HepG2 (cell line): Measurements from ENCODE around the gene XAF1. TPM values are rescaled to one million over a fixed set of nuclear protein-coding genes. Genes with fewer than 3 reads are reported as not detected.
A peak's percentile ranks its signal among the peaks of the same experiment; 100 is the strongest.

ENCODE experiments used
- JDP2 ChIP-seq: sonication (generic); formaldehyde crosslinking; IDR thresholded peaks from 2 replicates; pipeline ENCODE4 v1.8.1; 2022; ENCODE audit warnings: missing genetic modification reagents, borderline replicate concordance
- SMAD3 ChIP-seq: sonication (generic); formaldehyde crosslinking; IDR thresholded peaks from 2 replicates; pipeline ENCODE4 v1.4.0; 2020; ENCODE audit warnings: missing genetic modification reagents
- SNAPC5 ChIP-seq: sonication (generic); formaldehyde crosslinking; IDR thresholded peaks from 2 replicates; pipeline ENCODE4 v1.8.1; 2023; ENCODE audit warnings: mild to moderate bottlenecking, missing genetic modification reagents, borderline replicate concordance
- TEAD3 ChIP-seq: optimal IDR thresholded peaks from 2 replicates; pipeline ENCODE3; 2016; ENCODE audit warnings: borderline replicate concordance
- ZGPAT ChIP-seq: IDR thresholded peaks from 2 replicates; pipeline ENCODE4 v1.6.1; 2016; ENCODE audit warnings: mild to moderate bottlenecking
- ZNF101 ChIP-seq: sonication (generic); formaldehyde crosslinking; IDR thresholded peaks from 2 replicates; pipeline ENCODE4 v1.4.0; 2020; ENCODE audit warnings: mild to moderate bottlenecking, low read depth, missing genetic modification reagents, borderline replicate concordance
- ZNF280D ChIP-seq: sonication (generic); formaldehyde crosslinking; IDR thresholded peaks from 2 replicates; pipeline ENCODE4 v1.5.1; 2020; ENCODE audit warnings: mild to moderate bottlenecking, missing genetic modification reagents
- ZNF883 ChIP-seq: sonication (generic); formaldehyde crosslinking; IDR thresholded peaks from 2 replicates; pipeline ENCODE4 v1.5.1; 2020; ENCODE audit warnings: mild to moderate bottlenecking, missing genetic modification reagents; ENCODE audit errors: not compliant biosample characterization
- polyA plus RNA-seq, 8 experiments: library from polyadenylated mRNA; depleted of rRNA in 3 of 8; stranded (reverse) in 7 of 8; unstranded in 1 of 8; fragments of >200 nt; fragmentation: Illumina TruSeq in 4 of 8; extraction: Trizol in 4 of 8; gene quantifications; 2 replicates each; pipeline versions ENCODE4 v1.2.1 to v1.2.3, GENCODE V29; 2011 to 2016; ENCODE audit warnings: low read depth in 4 of 8, missing spikeins in 1 of 8, mixed read lengths in 1 of 8; ENCODE audit not compliant: insufficient read depth in 1 of 8
- total RNA-seq, 5 experiments: library from RNA; depleted of rRNA; stranded (reverse); fragments of >200 nt; fragmentation: Illumina TruSeq; extraction: Trizol; gene quantifications; 2 replicates each; pipeline ENCODE4 v1.2.3, GENCODE V29; 2016; ENCODE audit warnings: low read depth in 1 of 5
- TF ChIP-seq, protein P1 (sequence below): sonication (generic); formaldehyde crosslinking; conservative IDR thresholded peaks from 2 replicates; pipeline ENCODE4 v1.8.0; 2022; ENCODE audit warnings: missing genetic modification reagents
- TF ChIP-seq, protein P2 (sequence below): sonication (generic); formaldehyde crosslinking; IDR thresholded peaks from 2 replicates; pipeline ENCODE4 v1.5.0; 2020; ENCODE audit warnings: mild to moderate bottlenecking, missing genetic modification reagents, borderline replicate concordance
- TF ChIP-seq, protein P3 (sequence below): IDR thresholded peaks from 2 replicates; pipeline ENCODE4 v1.6.1; 2016
- TF ChIP-seq, protein P4 (sequence below): sonication (generic); formaldehyde crosslinking; IDR thresholded peaks from 2 replicates; pipeline ENCODE4 v1.5.0; 2020; ENCODE audit warnings: mild to moderate bottlenecking, missing genetic modification reagents

XAF1 gene
- total and polyA plus RNA-seq, 2 of the 13 experiments (the other 11 are each of a cell fraction or from before 2014, with no cell fraction given) = 1.2 to 2.4 TPM

- TF ChIP-seq ZNF280D (CRISPR knock-in tag) = peak; percentile 21; the same call in 1 of the 2 replicates
- TF ChIP-seq, protein P1, sequence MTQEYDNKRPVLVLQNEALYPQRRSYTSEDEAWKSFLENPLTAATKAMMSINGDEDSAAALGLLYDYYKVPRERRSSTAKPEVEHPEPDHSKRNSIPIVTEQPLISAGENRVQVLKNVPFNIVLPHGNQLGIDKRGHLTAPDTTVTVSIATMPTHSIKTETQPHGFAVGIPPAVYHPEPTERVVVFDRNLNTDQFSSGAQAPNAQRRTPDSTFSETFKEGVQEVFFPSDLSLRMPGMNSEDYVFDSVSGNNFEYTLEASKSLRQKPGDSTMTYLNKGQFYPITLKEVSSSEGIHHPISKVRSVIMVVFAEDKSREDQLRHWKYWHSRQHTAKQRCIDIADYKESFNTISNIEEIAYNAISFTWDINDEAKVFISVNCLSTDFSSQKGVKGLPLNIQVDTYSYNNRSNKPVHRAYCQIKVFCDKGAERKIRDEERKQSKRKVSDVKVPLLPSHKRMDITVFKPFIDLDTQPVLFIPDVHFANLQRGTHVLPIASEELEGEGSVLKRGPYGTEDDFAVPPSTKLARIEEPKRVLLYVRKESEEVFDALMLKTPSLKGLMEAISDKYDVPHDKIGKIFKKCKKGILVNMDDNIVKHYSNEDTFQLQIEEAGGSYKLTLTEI = no peak
- TF ChIP-seq TEAD3 (CRISPR knock-in tag) = peak; percentile 47
- TF ChIP-seq SMAD3 (CRISPR knock-in tag) = 0 out of 2 replicates have a peak, but pooled peaks have one; percentile 38
- TF ChIP-seq JDP2 (CRISPR knock-in tag) = no peak
- TF ChIP-seq, protein P2, sequence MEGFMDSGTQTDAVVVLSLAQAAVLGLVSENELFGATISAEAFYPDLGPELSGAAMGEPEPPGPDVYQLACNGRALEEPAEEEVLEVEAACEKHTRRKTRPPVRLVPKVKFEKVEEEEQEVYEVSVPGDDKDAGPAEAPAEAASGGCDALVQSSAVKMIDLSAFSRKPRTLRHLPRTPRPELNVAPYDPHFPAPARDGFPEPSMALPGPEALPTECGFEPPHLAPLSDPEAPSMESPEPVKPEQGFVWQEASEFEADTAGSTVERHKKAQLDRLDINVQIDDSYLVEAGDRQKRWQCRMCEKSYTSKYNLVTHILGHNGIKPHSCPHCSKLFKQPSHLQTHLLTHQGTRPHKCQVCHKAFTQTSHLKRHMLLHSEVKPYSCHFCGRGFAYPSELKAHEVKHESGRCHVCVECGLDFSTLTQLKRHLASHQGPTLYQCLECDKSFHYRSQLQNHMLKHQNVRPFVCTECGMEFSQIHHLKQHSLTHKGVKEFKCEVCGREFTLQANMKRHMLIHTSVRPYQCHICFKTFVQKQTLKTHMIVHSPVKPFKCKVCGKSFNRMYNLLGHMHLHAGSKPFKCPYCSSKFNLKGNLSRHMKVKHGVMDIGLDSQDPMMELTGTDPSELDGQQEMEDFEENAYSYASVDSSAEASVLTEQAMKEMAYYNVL (CRISPR knock-in tag) = no peak
- peak; percentile 65; the same call in 1 of the 2 replicates for TF ChIP-seq ZNF101
- TF ChIP-seq ZNF883 = peak; percentile 20
- TF ChIP-seq, protein P3, sequence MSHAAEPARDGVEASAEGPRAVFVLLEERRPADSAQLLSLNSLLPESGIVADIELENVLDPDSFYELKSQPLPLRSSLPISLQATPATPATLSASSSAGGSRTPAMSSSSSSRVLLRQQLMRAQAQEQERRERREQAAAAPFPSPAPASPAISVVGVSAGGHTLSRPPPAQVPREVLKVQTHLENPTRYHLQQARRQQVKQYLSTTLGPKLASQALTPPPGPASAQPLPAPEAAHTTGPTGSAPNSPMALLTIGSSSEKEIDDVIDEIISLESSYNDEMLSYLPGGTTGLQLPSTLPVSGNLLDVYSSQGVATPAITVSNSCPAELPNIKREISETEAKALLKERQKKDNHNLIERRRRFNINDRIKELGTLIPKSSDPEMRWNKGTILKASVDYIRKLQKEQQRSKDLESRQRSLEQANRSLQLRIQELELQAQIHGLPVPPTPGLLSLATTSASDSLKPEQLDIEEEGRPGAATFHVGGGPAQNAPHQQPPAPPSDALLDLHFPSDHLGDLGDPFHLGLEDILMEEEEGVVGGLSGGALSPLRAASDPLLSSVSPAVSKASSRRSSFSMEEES (CRISPR knock-in tag) = 0 out of 2 replicates have a peak, but pooled peaks have one; percentile 43
- TF ChIP-seq, protein P4, sequence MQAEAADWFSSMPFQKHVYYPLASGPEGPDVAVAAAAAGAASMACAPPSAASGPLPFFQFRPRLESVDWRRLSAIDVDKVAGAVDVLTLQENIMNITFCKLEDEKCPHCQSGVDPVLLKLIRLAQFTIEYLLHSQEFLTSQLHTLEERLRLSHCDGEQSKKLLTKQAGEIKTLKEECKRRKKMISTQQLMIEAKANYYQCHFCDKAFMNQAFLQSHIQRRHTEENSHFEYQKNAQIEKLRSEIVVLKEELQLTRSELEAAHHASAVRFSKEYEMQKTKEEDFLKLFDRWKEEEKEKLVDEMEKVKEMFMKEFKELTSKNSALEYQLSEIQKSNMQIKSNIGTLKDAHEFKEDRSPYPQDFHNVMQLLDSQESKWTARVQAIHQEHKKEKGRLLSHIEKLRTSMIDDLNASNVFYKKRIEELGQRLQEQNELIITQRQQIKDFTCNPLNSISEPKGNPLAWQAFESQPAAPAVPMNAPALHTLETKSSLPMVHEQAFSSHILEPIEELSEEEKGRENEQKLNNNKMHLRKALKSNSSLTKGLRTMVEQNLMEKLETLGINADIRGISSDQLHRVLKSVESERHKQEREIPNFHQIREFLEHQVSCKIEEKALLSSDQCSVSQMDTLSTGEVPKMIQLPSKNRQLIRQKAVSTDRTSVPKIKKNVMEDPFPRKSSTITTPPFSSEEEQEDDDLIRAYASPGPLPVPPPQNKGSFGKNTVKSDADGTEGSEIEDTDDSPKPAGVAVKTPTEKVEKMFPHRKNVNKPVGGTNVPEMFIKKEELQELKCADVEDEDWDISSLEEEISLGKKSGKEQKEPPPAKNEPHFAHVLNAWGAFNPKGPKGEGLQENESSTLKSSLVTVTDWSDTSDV (CRISPR knock-in tag) = no peak
- TF ChIP-seq SNAPC5 (CRISPR knock-in tag) = peak; percentile 22; the same call in 1 of the 2 replicates
- peak; percentile 5; the same call in 1 of the 2 replicates for TF ChIP-seq ZGPAT
Measured at GRCh38 chr17:6712058-6712853, 43.6 kb upstream of the XAF1 start (continued).
